HG02678 (cell line): ENCODE measurements around the gene GNB5.
"Not testable (repeated sequence)": the region's sequence is repeated elsewhere in the genome, so short reads cannot be mapped to it uniquely, and the experiment has no call there.

Experiments used
- ATAC-seq: cut with Tn5 transposase; IDR thresholded peaks from one replicate; pipeline ENCODE4 v1.9.1; 2021; ENCODE audit warnings: mild to moderate bottlenecking, moderate library complexity; ENCODE audit not compliant: unreplicated experiment

The GNB5 gene

GRCh38 chr15:52171807-52172206 is 19.4 kb downstream of the GNB5 start:
- no peak for ATAC-seq

GRCh38 chr15:52171386-52171785 is 19.8 kb downstream of the GNB5 start:
- no peak for ATAC-seq

- ATAC-seq, result not testable (repeated sequence)
These were observed 21.0 kb downstream of the GNB5 start for GRCh38 chr15:52170199-52170598.

- ATAC-seq, result not testable (repeated sequence)
These were observed 25.6 kb downstream of the GNB5 start for GRCh38 chr15:52165494-52166131.

GRCh38 chr15:52164631-52165265 is 26.4 kb downstream of the GNB5 start:
- ATAC-seq, result no peak

GRCh38 chr15:52163321-52164190 is 27.6 kb downstream of the GNB5 start:
- no peak for ATAC-seq

- ATAC-seq, result no peak
These were observed 28.3 kb downstream of the GNB5 start for GRCh38 chr15:52162876-52163275.

- ATAC-seq, result no peak
These were observed 28.9 kb downstream of the GNB5 start for GRCh38 chr15:52162260-52162659.

- ATAC-seq, result no peak
These were observed 29.7 kb downstream of the GNB5 start for GRCh38 chr15:52161406-52161966.

GRCh38 chr15:52159645-52160044 is 31.5 kb downstream of the GNB5 start:
- ATAC-seq, result no peak

- no peak for ATAC-seq
These were observed 33.0 kb downstream of the GNB5 start for GRCh38 chr15:52158084-52158765.

GRCh38 chr15:52155878-52156277 is 35.3 kb downstream of the GNB5 start:
- no peak for ATAC-seq

- no peak for ATAC-seq
These were observed 36.0 kb downstream of the GNB5 start for GRCh38 chr15:52154896-52155865.

GRCh38 chr15:52153900-52154895 is 37.0 kb downstream of the GNB5 start:
- ATAC-seq, result no peak

GRCh38 chr15:52151353-52151752 is 39.8 kb downstream of the GNB5 start:
- ATAC-seq, result no peak

- ATAC-seq, result no peak
These were observed 40.3 kb downstream of the GNB5 start for GRCh38 chr15:52150871-52151270.

GRCh38 chr15:52150043-52150825 is 41.0 kb downstream of the GNB5 start:
- no peak for ATAC-seq

GRCh38 chr15:52148403-52148802 is 42.8 kb downstream of the GNB5 start:
- ATAC-seq, result no peak
